ENCODE measurements around the gene DZANK1.

DNA sequence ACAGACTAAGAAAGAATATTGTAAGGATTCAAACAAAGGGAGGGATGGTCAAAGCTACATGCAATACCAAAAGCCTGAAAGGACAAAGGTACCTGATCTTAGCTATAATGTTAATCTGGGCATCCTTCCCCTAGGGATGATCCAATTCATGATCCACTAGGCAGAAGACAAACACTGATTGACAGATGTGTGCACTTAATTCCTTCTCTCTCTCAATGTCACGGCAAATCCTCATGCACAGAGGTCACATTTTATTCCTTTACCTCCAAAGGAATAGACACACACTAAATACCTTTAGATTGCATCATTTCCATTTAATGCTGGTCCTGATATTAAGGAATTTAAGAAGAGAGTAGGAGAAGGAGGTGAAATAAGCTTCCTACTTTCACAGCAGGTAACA lies 105.2 kb downstream of the DZANK1 start:
- no peak for TF ChIP-seq CBX3 (IDR thresholded peaks at IDR 0.05; ENCODE audit: low read depth)
- TF ChIP-seq, protein P1, sequence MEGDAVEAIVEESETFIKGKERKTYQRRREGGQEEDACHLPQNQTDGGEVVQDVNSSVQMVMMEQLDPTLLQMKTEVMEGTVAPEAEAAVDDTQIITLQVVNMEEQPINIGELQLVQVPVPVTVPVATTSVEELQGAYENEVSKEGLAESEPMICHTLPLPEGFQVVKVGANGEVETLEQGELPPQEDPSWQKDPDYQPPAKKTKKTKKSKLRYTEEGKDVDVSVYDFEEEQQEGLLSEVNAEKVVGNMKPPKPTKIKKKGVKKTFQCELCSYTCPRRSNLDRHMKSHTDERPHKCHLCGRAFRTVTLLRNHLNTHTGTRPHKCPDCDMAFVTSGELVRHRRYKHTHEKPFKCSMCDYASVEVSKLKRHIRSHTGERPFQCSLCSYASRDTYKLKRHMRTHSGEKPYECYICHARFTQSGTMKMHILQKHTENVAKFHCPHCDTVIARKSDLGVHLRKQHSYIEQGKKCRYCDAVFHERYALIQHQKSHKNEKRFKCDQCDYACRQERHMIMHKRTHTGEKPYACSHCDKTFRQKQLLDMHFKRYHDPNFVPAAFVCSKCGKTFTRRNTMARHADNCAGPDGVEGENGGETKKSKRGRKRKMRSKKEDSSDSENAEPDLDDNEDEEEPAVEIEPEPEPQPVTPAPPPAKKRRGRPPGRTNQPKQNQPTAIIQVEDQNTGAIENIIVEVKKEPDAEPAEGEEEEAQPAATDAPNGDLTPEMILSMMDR (IDR thresholded peaks at IDR 0.05 in 2 of 3, conservative IDR thresholded peaks at IDR 0.05 in 1 of 3; ENCODE audit: borderline replicate concordance in 1 of 3, insufficient read depth in 1 of 3, low read depth in 2 of 3, low read length in 2 of 3), result no peak

Data from HCT116 (cell line).